Measurements from ENCODE around the gene CNTNAP5. TPM values are rescaled to one million over a fixed set of nuclear protein-coding genes. Genes with fewer than 3 reads are reported as not detected.

Gene CNTNAP5
- total and polyA plus RNA-seq, 2 donors from 2014 or later: 0.50 TPM; not detected in 1

DNA sequence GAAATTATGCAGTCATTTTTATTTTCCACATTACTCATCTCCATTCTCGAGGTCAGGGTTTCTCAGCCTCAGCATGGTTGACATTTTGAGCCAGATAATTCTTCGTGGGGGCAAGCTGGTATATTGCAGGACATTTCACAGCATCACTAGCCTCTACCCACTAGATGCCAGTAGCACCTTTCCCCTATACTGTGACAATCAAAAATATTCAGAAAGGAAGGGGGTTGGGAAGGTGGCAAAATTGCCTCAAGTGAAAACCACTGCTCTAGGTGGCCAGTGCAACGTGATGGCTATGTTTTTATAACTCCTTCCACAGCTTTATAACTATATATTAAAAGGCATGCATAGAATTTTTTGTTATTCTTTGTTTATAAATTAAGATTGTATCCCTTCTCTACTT lies 294.5 kb downstream of the CNTNAP5 start:
- no peak for FAIRE-seq
- Histone ChIP-seq H3K9me3 (ENCODE audit: control insufficient read depth in 2 of 3, insufficient read depth in 1 of 3, low read length in 3 of 3) (no peaks in the 10 kb centered on the region), H3K27me3 (ENCODE audit: control insufficient read depth, insufficient read depth, low read length) (no peaks in the 10 kb centered on the region), H3K36me3 (ENCODE audit: control insufficient read depth in 2 of 3, insufficient read depth in 3 of 3, low read length in 3 of 3) (no peaks in the 10 kb centered on the region), H3K4me1 (ENCODE audit: control insufficient read depth in 2 of 3, insufficient read depth in 2 of 3, low read depth in 1 of 3, low read length in 3 of 3) (no peaks in the 10 kb centered on the region), H3K27ac (ENCODE audit: low read depth in 2 of 2, low read length in 2 of 2) (no peak overlapping the region), H3K9ac (ENCODE audit: low read length in 3 of 3) (no peak overlapping the region), H3K4me3 (ENCODE audit: low read length in 3 of 3) (no peak overlapping the region)
- TF ChIP-seq CTCF (IDR thresholded peaks at IDR 0.05; ENCODE audit: borderline replicate concordance, extremely low read depth, insufficient read depth): no peak
- intact Hi-C loops (cut with DNase I): no loop called here
- DNase-seq: no peak

DNA sequence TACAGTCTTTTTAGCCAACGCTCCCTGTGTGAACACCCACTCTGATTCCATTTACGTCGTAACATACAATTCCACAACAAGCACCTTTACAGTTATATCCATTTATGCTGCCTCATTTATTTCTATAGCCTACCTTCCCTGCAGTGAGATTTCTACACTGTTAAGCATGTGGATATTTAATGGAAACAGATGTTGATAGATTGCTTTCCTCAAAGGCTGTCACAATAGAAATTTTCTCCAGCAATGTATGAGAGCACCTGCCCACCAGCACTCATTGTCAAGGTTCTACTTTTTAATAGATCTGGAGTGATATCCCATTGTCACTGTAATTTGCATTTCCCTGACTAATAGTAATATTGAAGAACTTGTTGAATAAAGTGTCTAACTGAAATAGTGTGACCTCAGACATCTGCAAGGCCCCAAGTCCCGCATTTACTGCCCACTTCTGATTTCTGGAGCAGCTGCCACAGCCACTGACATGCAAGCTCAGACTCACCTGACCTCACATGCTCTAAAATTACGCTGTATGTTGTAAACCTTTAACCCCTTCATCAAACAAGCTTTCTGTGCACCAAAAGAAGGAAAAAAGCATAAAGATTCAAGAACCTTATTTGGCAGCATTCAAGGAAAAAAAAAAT lies 295.1 kb downstream of the CNTNAP5 start:
- TF ChIP-seq CTCF (IDR thresholded peaks at IDR 0.05; ENCODE audit: borderline replicate concordance, extremely low read depth, insufficient read depth): no peak
- Histone ChIP-seq H3K9me3 (ENCODE audit: control insufficient read depth in 2 of 3, insufficient read depth in 1 of 3, low read length in 3 of 3) (no peaks in the 10 kb centered on the region), H3K4me1 (ENCODE audit: control insufficient read depth in 2 of 3, insufficient read depth in 2 of 3, low read depth in 1 of 3, low read length in 3 of 3) (no peaks in the 10 kb centered on the region), H3K27me3 (ENCODE audit: control insufficient read depth, insufficient read depth, low read length) (no peaks in the 10 kb centered on the region), H3K9ac (ENCODE audit: low read length in 3 of 3) (no peak overlapping the region), H3K27ac (ENCODE audit: low read depth in 2 of 2, low read length in 2 of 2) (no peak overlapping the region), H3K4me3 (ENCODE audit: low read length in 3 of 3) (no peak overlapping the region), H3K36me3 (ENCODE audit: control insufficient read depth in 2 of 3, insufficient read depth in 3 of 3, low read length in 3 of 3) (no peaks in the 10 kb centered on the region)
- no peak for FAIRE-seq
- DNase-seq: peak in 1 of 5 donors; percentile 30
- intact Hi-C loops (cut with DNase I): no loop called here

DNA sequence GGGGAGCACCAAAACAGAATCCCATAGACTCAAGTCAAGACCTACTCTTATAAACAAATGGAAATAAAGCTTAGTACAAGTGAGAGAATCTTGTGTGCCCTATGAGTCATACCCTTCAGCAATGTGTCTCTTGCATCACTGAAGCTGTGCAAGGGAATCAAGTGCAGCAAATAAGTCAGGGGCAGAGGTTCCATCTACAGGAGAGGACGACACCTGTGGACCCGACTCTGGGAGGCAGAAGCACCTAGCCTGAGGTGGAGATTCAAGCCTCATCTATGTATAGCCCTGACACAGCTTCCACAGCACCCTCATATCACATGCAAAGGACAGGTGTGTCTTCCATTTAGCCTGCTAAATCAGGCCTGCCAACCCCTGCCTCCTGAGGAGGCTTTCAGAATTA lies 298.2 kb downstream of the CNTNAP5 start:
- Histone ChIP-seq H3K27me3 (ENCODE audit: control insufficient read depth, insufficient read depth, low read length) (no peaks in the 10 kb centered on the region), H3K4me1 (ENCODE audit: control insufficient read depth in 2 of 3, insufficient read depth in 2 of 3, low read depth in 1 of 3, low read length in 3 of 3) (no peaks in the 10 kb centered on the region), H3K27ac (ENCODE audit: low read depth in 2 of 2, low read length in 2 of 2) (no peak overlapping the region), H3K4me3 (ENCODE audit: low read length in 3 of 3) (no peak overlapping the region), H3K36me3 (ENCODE audit: control insufficient read depth in 2 of 3, insufficient read depth in 3 of 3, low read length in 3 of 3) (no peaks in the 10 kb centered on the region), H3K9ac (ENCODE audit: low read length in 3 of 3) (no peak overlapping the region), H3K9me3 (ENCODE audit: control insufficient read depth in 2 of 3, insufficient read depth in 1 of 3, low read length in 3 of 3) (no peaks in the 10 kb centered on the region)
- TF ChIP-seq CTCF (IDR thresholded peaks at IDR 0.05; ENCODE audit: borderline replicate concordance, extremely low read depth, insufficient read depth): no peak
- DNase-seq (no peak), FAIRE-seq (no peak)
- intact Hi-C loops (cut with DNase I): no loop called here
